ENCODE measurements around the gene PTPRD. TPM values are rescaled to one million over a fixed set of nuclear protein-coding genes. Genes with fewer than 3 reads are reported as not detected.

Gene PTPRD
- total RNA-seq, 1 experiment from 2014 or later = 69.6 TPM

GRCh38 chr9:8351436-8351835 is 2261.4 kb downstream of the PTPRD start:
- Mint-ChIP-seq H3K36me3 (no peaks in the 10 kb centered on the region), H3K9me3 (no peaks in the 10 kb centered on the region), H3K27ac (no peak overlapping the region), H3K4me3 (no peak overlapping the region), H3K27me3 (ENCODE audit: low read depth) (no peaks in the 10 kb centered on the region), H3K4me1 (no peaks in the 10 kb centered on the region)
- POLR2A ChIA-PET = no interaction called here
- ATAC-seq = no peak
- CTCF ChIA-PET = no interaction called here
- TF ChIP-seq ZNF425 (CRISPR knock-in tag; conservative IDR thresholded peaks at IDR 0.05) (no peak), ZNF219 (CRISPR knock-in tag; IDR thresholded peaks at IDR 0.05; ENCODE audit: borderline replicate concordance) (no peak), FOXK1 (CRISPR knock-in tag; IDR thresholded peaks at IDR 0.05) (no peak), ATF1 (CRISPR knock-in tag; IDR thresholded peaks at IDR 0.05) (no peak), JUN (CRISPR knock-in tag; IDR thresholded peaks at IDR 0.05) (no peak), GTF2I (CRISPR knock-in tag; conservative IDR thresholded peaks at IDR 0.05) (no peak)
- TF ChIP-seq, protein P1, sequence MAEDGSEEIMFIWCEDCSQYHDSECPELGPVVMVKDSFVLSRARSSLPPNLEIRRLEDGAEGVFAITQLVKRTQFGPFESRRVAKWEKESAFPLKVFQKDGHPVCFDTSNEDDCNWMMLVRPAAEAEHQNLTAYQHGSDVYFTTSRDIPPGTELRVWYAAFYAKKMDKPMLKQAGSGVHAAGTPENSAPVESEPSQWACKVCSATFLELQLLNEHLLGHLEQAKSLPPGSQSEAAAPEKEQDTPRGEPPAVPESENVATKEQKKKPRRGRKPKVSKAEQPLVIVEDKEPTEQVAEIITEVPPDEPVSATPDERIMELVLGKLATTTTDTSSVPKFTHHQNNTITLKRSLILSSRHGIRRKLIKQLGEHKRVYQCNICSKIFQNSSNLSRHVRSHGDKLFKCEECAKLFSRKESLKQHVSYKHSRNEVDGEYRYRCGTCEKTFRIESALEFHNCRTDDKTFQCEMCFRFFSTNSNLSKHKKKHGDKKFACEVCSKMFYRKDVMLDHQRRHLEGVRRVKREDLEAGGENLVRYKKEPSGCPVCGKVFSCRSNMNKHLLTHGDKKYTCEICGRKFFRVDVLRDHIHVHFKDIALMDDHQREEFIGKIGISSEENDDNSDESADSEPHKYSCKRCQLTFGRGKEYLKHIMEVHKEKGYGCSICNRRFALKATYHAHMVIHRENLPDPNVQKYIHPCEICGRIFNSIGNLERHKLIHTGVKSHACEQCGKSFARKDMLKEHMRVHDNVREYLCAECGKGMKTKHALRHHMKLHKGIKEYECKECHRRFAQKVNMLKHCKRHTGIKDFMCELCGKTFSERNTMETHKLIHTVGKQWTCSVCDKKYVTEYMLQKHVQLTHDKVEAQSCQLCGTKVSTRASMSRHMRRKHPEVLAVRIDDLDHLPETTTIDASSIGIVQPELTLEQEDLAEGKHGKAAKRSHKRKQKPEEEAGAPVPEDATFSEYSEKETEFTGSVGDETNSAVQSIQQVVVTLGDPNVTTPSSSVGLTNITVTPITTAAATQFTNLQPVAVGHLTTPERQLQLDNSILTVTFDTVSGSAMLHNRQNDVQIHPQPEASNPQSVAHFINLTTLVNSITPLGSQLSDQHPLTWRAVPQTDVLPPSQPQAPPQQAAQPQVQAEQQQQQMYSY (CRISPR knock-in tag; IDR thresholded peaks at IDR 0.05) = no peak
- no peak for DNase-seq (ENCODE audit: low spot score)

- ChIA-PET CTCF (no interaction called here), POLR2A (no interaction called here)
- DNase-seq (ENCODE audit: low spot score) = no peak
- H3K4me3 Mint-ChIP-seq = no peak overlapping the region
- H3K4me1 Mint-ChIP-seq = no peaks in the 10 kb centered on the region
- ATAC-seq = no peak
- no peaks in the 10 kb centered on the region for H3K27me3 Mint-ChIP-seq (ENCODE audit: low read depth)
- H3K27ac Mint-ChIP-seq = no peak overlapping the region
- no peaks in the 10 kb centered on the region for H3K36me3 Mint-ChIP-seq
- H3K9me3 Mint-ChIP-seq = no peaks in the 10 kb centered on the region
- TF ChIP-seq, protein P2, sequence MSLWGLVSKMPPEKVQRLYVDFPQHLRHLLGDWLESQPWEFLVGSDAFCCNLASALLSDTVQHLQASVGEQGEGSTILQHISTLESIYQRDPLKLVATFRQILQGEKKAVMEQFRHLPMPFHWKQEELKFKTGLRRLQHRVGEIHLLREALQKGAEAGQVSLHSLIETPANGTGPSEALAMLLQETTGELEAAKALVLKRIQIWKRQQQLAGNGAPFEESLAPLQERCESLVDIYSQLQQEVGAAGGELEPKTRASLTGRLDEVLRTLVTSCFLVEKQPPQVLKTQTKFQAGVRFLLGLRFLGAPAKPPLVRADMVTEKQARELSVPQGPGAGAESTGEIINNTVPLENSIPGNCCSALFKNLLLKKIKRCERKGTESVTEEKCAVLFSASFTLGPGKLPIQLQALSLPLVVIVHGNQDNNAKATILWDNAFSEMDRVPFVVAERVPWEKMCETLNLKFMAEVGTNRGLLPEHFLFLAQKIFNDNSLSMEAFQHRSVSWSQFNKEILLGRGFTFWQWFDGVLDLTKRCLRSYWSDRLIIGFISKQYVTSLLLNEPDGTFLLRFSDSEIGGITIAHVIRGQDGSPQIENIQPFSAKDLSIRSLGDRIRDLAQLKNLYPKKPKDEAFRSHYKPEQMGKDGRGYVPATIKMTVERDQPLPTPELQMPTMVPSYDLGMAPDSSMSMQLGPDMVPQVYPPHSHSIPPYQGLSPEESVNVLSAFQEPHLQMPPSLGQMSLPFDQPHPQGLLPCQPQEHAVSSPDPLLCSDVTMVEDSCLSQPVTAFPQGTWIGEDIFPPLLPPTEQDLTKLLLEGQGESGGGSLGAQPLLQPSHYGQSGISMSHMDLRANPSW (CRISPR knock-in tag; conservative IDR thresholded peaks at IDR 0.05; ENCODE audit: low read depth) = no peak
- TF ChIP-seq PREB (CRISPR knock-in tag; IDR thresholded peaks at IDR 0.05; ENCODE audit: borderline replicate concordance) = no peak
- TF ChIP-seq E2F4 (CRISPR knock-in tag; IDR thresholded peaks at IDR 0.05; ENCODE audit: borderline replicate concordance, low read depth) = no peak
- no peak for TF ChIP-seq RELA (CRISPR knock-in tag; IDR thresholded peaks at IDR 0.05; ENCODE audit: borderline replicate concordance)
- no peak for TF ChIP-seq ETV6 (CRISPR knock-in tag; IDR thresholded peaks at IDR 0.05)
- TF ChIP-seq ZNF423 (CRISPR knock-in tag; IDR thresholded peaks at IDR 0.05) = no peak
- no peak for TF ChIP-seq FOXJ3 (CRISPR knock-in tag; IDR thresholded peaks at IDR 0.05; ENCODE audit: borderline replicate concordance)
- TF ChIP-seq KAT7 (CRISPR knock-in tag; IDR thresholded peaks at IDR 0.05; ENCODE audit: borderline replicate concordance) = no peak
- TF ChIP-seq NFE2L1 (CRISPR knock-in tag; IDR thresholded peaks at IDR 0.05) = no peak
- TF ChIP-seq IRF2 (CRISPR knock-in tag; IDR thresholded peaks at IDR 0.05; ENCODE audit: borderline replicate concordance, low read depth) = no peak
- TF ChIP-seq ZNF138 (CRISPR knock-in tag; conservative IDR thresholded peaks at IDR 0.05) = no peak
- TF ChIP-seq, protein P3, sequence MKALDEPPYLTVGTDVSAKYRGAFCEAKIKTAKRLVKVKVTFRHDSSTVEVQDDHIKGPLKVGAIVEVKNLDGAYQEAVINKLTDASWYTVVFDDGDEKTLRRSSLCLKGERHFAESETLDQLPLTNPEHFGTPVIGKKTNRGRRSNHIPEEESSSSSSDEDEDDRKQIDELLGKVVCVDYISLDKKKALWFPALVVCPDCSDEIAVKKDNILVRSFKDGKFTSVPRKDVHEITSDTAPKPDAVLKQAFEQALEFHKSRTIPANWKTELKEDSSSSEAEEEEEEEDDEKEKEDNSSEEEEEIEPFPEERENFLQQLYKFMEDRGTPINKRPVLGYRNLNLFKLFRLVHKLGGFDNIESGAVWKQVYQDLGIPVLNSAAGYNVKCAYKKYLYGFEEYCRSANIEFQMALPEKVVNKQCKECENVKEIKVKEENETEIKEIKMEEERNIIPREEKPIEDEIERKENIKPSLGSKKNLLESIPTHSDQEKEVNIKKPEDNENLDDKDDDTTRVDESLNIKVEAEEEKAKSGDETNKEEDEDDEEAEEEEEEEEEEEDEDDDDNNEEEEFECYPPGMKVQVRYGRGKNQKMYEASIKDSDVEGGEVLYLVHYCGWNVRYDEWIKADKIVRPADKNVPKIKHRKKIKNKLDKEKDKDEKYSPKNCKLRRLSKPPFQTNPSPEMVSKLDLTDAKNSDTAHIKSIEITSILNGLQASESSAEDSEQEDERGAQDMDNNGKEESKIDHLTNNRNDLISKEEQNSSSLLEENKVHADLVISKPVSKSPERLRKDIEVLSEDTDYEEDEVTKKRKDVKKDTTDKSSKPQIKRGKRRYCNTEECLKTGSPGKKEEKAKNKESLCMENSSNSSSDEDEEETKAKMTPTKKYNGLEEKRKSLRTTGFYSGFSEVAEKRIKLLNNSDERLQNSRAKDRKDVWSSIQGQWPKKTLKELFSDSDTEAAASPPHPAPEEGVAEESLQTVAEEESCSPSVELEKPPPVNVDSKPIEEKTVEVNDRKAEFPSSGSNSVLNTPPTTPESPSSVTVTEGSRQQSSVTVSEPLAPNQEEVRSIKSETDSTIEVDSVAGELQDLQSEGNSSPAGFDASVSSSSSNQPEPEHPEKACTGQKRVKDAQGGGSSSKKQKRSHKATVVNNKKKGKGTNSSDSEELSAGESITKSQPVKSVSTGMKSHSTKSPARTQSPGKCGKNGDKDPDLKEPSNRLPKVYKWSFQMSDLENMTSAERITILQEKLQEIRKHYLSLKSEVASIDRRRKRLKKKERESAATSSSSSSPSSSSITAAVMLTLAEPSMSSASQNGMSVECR (CRISPR knock-in tag; IDR thresholded peaks at IDR 0.05; ENCODE audit: borderline replicate concordance) = no peak
- TF ChIP-seq GABPB1 (CRISPR knock-in tag; IDR thresholded peaks at IDR 0.05) = no peak
- TF ChIP-seq CREB1 (CRISPR knock-in tag; IDR thresholded peaks at IDR 0.05) = no peak
- TF ChIP-seq RORB (CRISPR knock-in tag; IDR thresholded peaks at IDR 0.05) = no peak
These were observed 2262.9 kb downstream of the PTPRD start for GRCh38 chr9:8349901-8350300.
